ENCODE data around the gene CTNND2. TPM values are rescaled to one million over a fixed set of nuclear protein-coding genes. Genes with fewer than 3 reads are reported as not detected.

CTNND2 gene
- total and polyA plus RNA-seq, 9 of the 15 experiments (the other 6 are each of a cell fraction or from before 2014, with no cell fraction given), result 0.03 to 0.35 TPM; not detected in 7

DNA sequence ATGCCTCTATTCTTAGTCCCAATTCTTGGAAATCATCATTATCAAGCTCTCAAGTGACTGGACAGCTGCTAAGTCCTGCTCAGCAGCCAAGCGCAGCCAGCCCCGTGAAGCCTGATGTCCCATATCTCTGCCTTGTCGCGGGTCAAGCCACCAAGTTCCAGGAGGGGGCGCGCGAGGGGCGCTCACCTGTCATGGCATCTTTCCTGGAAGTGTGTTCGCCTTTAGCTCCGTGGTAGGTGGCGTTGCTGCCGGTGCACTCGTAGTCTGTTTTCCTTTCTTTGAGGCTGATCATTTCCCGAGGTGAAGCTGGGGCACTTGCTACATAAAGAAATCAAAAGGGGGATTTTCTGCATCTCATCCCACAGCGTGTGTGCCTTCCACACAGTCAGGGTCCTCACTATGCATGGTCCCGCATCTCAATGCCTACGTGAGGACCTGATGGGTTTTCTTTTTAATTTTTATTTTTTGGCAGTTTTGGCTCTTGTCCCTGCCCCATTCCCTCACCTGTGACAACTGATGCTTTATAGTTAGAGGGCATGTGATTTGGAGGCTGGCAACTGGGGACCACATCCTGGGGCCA is 916.2 kb downstream of the CTNND2 start:
- no peak overlapping the region for H2AFZ ChIP-seq (ENCODE audit: low read depth, low read length)
- no TSS peak for BruUV-seq (replicated peaks)
- no peaks in the 10 kb centered on the region for H3K4me1 ChIP-seq (replicated peaks in 1 of 2; ENCODE audit: control insufficient read depth in 2 of 2, insufficient read depth in 2 of 2, low read length in 2 of 2)
- ChIA-PET CTCF (ENCODE audit: low intra/inter-chr PET ratio) (interaction anchor here (1.3 kb wide), 1 partner anchor 195 kb away, joined by 4 read pairs; no protein-coding TSS in a partner anchor), POLR2A (interaction anchor here (0.7 kb wide), 1 partner anchor 24 kb away, joined by 3 read pairs; no protein-coding TSS in a partner anchor)
- no peak overlapping the region for H3K4me3 ChIP-seq
- DNase-seq (ENCODE audit: extremely low read depth in 1 of 4, low spot score in 3 of 4), result peak; percentile 71 to 83 (median 82)
- peaks cover 4% of the 10 kb centered on the region; the same call in 1 of the 2 replicates for H4K20me1 ChIP-seq (replicated peaks; ENCODE audit: control insufficient read depth, insufficient read depth, low read length)
- H3K79me2 ChIP-seq (ENCODE audit: control insufficient read depth, insufficient read depth, low read length), result no peaks in the 10 kb centered on the region
- peak; percentile 87 for FAIRE-seq
- peak; percentile 99 for ATAC-seq
- in situ Hi-C loops (cut with MboI), result no loop called here
- no peak overlapping the region for H3K4me2 ChIP-seq (ENCODE audit: insufficient read depth, low read length)
- 8% methylated on average over 17 of the region's 17 CpGs for WGBS (ENCODE audit: insufficient coverage, low coverage, missing lambda C conversion rate)
- no peaks in the 10 kb centered on the region for H3K9me3 ChIP-seq (replicated peaks; ENCODE audit: control insufficient read depth, insufficient read depth, low read depth, low read length)
- H3K27me3 ChIP-seq (ENCODE audit: control insufficient read depth in 2 of 2, insufficient read depth in 2 of 2, low read length in 2 of 2), result peaks cover 21 to 29% of the 10 kb centered on the region in 2 experiments
- H3K9me1 ChIP-seq (ENCODE audit: control insufficient read depth, insufficient read depth, low read length), result no peaks in the 10 kb centered on the region
- intact Hi-C loops (cut with micrococcal nuclease), result loop anchor here (10.0 kb wide), 1 partner anchor 293 kb away; no protein-coding TSS in a partner anchor
- H3K36me3 ChIP-seq (ENCODE audit: control insufficient read depth, insufficient read depth, low read length), result no peaks in the 10 kb centered on the region
- no peak overlapping the region for H3K27ac ChIP-seq (ENCODE audit: extremely low read depth, low read depth, low read length)
- no peak overlapping the region for H3K9ac ChIP-seq (ENCODE audit: insufficient read depth in 1 of 2, low read depth in 2 of 2, low read length in 2 of 2)
- no peak for TF ChIP-seq CBFA2T3 (IDR thresholded peaks at IDR 0.05)
- 0 out of 2 replicates have a peak, but pooled peaks have one; percentile 8 for TF ChIP-seq ARID2 (IDR thresholded peaks at IDR 0.05)
- no peak for TF ChIP-seq ZC3H4 (CRISPR knock-in tag; IDR thresholded peaks at IDR 0.05; ENCODE audit: borderline replicate concordance)
- TF ChIP-seq ZNF316 (IDR thresholded peaks at IDR 0.05), result no peak
- no peak for TF ChIP-seq ZNF24 (IDR thresholded peaks at IDR 0.05)
- no peak for TF ChIP-seq CSDE1 (IDR thresholded peaks at IDR 0.05)
- TF ChIP-seq, protein P1, sequence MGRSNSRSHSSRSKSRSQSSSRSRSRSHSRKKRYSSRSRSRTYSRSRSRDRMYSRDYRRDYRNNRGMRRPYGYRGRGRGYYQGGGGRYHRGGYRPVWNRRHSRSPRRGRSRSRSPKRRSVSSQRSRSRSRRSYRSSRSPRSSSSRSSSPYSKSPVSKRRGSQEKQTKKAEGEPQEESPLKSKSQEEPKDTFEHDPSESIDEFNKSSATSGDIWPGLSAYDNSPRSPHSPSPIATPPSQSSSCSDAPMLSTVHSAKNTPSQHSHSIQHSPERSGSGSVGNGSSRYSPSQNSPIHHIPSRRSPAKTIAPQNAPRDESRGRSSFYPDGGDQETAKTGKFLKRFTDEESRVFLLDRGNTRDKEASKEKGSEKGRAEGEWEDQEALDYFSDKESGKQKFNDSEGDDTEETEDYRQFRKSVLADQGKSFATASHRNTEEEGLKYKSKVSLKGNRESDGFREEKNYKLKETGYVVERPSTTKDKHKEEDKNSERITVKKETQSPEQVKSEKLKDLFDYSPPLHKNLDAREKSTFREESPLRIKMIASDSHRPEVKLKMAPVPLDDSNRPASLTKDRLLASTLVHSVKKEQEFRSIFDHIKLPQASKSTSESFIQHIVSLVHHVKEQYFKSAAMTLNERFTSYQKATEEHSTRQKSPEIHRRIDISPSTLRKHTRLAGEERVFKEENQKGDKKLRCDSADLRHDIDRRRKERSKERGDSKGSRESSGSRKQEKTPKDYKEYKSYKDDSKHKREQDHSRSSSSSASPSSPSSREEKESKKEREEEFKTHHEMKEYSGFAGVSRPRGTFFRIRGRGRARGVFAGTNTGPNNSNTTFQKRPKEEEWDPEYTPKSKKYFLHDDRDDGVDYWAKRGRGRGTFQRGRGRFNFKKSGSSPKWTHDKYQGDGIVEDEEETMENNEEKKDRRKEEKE (IDR thresholded peaks at IDR 0.05; ENCODE audit: borderline replicate concordance in 1 of 2, control insufficient read depth in 1 of 2, low read depth in 2 of 2, low read length in 1 of 2), result no peak
- TF ChIP-seq, protein P2, sequence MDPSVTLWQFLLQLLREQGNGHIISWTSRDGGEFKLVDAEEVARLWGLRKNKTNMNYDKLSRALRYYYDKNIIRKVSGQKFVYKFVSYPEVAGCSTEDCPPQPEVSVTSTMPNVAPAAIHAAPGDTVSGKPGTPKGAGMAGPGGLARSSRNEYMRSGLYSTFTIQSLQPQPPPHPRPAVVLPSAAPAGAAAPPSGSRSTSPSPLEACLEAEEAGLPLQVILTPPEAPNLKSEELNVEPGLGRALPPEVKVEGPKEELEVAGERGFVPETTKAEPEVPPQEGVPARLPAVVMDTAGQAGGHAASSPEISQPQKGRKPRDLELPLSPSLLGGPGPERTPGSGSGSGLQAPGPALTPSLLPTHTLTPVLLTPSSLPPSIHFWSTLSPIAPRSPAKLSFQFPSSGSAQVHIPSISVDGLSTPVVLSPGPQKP (CRISPR knock-in tag; IDR thresholded peaks at IDR 0.05), result no peak
- no peak for TF ChIP-seq SMARCB1 (IDR thresholded peaks at IDR 0.05; ENCODE audit: insufficient read length, low read depth)
- peak; percentile 18; the same call in 1 of the 2 replicates for TF ChIP-seq GATA2 (CRISPR knock-in tag; IDR thresholded peaks at IDR 0.05)
- no peak for TF ChIP-seq NFE2L1 (tag; IDR thresholded peaks at IDR 0.05; ENCODE audit: borderline replicate concordance, low read depth)
- 0 out of 2 replicates have a peak, but pooled peaks have one; percentile 44 for TF ChIP-seq JUND (IDR thresholded peaks at IDR 0.05; ENCODE audit: borderline replicate concordance, low read depth, low read length)
- TF ChIP-seq JUND (tag; IDR thresholded peaks at IDR 0.05; ENCODE audit: borderline replicate concordance, low read depth, low read length), result no peak
- TF ChIP-seq, protein P3, sequence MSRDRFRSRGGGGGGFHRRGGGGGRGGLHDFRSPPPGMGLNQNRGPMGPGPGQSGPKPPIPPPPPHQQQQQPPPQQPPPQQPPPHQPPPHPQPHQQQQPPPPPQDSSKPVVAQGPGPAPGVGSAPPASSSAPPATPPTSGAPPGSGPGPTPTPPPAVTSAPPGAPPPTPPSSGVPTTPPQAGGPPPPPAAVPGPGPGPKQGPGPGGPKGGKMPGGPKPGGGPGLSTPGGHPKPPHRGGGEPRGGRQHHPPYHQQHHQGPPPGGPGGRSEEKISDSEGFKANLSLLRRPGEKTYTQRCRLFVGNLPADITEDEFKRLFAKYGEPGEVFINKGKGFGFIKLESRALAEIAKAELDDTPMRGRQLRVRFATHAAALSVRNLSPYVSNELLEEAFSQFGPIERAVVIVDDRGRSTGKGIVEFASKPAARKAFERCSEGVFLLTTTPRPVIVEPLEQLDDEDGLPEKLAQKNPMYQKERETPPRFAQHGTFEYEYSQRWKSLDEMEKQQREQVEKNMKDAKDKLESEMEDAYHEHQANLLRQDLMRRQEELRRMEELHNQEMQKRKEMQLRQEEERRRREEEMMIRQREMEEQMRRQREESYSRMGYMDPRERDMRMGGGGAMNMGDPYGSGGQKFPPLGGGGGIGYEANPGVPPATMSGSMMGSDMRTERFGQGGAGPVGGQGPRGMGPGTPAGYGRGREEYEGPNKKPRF (IDR thresholded peaks at IDR 0.05; ENCODE audit: low read depth, low read length), result no peak
- no peak for TF ChIP-seq ZNF12 (CRISPR knock-in tag; IDR thresholded peaks at IDR 0.05)
- TF ChIP-seq EWSR1 (IDR thresholded peaks at IDR 0.05; ENCODE audit: borderline replicate concordance, low read depth, partially characterized antibody), result no peak

Data from K562 (cell line).